A549 (cell line): ENCODE measurements around the gene HDAC7. TPM values are rescaled to one million over a fixed set of nuclear protein-coding genes. Genes with fewer than 3 reads are reported as not detected.

Source experiments
- ATAC-seq, 2 experiments: fragments of 200-7000 bp in 1 of 2; fragments of >200 bp in 1 of 2; cut with Nextera tagmentation in 1 of 2; cut with Tn5 transposase in 1 of 2; 3 replicates each; pipeline versions ENCODE4 v1.8.0 to v1.9.1; 2018 to 2020; ENCODE audit warnings: mild to moderate bottlenecking in 1 of 2, moderate library complexity in 1 of 2
- CTCF ChIA-PET: fragments of 300-600 bp; sonication (Branson Sonifier 250); formaldehyde crosslinking; extraction: SDS; loops from one replicate; lab custom pipeline; 2021; ENCODE audit warnings: antibody characterized with exemption, inconsistent platforms; lab: Yijun Ruan, JAX
- POLR2A ChIA-PET: fragments of 350-600 bp; formaldehyde crosslinking; extraction: SDS; loops from one replicate; lab custom pipeline; 2021; ENCODE audit warnings: antibody characterized with exemption, inconsistent platforms; lab: Yijun Ruan, JAX
- DNase-seq, 2 experiments: peaks; one replicate each; pipeline versions ENCODE4 v3.0.0 to v3.0.0-alpha.2; 2011 to 2016; ENCODE audit warnings: low read depth in 1 of 2, low spot score in 1 of 2
- FAIRE-seq: peaks from 2 replicates; lab custom pipeline; 2011; peaks lifted over from hg19 to GRCh38; lab: Jason Lieb, UNC
- H3K27ac ChIP-seq, 2 experiments: fragments of >200 bp; sonication (Bioruptor Twin); formaldehyde crosslinking; 3 replicates each; pipeline ENCODE4 v1.5.1; 2016 to 2017
- H3K4me1 ChIP-seq: fragments of >200 bp; sonication (Bioruptor Twin); formaldehyde crosslinking; 3 replicates; pipeline ENCODE4 v1.6.1; 2016
- H3K4me2 ChIP-seq: fragments of >200 bp; sonication (Bioruptor Twin); formaldehyde crosslinking; 3 replicates; pipeline ENCODE4 v1.6.1; 2016
- H3K4me3 ChIP-seq: fragments of >200 bp; sonication (Bioruptor Twin); formaldehyde crosslinking; 3 replicates; pipeline ENCODE4 v1.5.1; 2016
- H3K9me3 ChIP-seq: fragments of >200 bp; sonication (Bioruptor Twin); formaldehyde crosslinking; 3 replicates; pipeline ENCODE4 v1.6.1; 2016
- BHLHE40 ChIP-seq: IDR thresholded peaks from 2 replicates; pipeline ENCODE4 v1.6.1; 2012; ENCODE audit warnings: low read depth, low read length, inconsistent platforms
- ELK1 ChIP-seq: fragments of 150-350 bp; IDR thresholded peaks from 2 replicates; pipeline ENCODE4 v1.6.1; 2014; ENCODE audit warnings: low read depth, mild to moderate bottlenecking, low read length
- ESRRA ChIP-seq: fragments of 150-350 bp; IDR thresholded peaks from 2 replicates; pipeline ENCODE4 v1.6.1; 2014; ENCODE audit warnings: mild to moderate bottlenecking, low read length, borderline replicate concordance
- FOSB ChIP-seq: fragments of 250-450 bp; sonication (Bioruptor Pico); IDR thresholded peaks from 2 replicates; pipeline ENCODE4 v1.5.0; 2020; ENCODE audit warnings: mild to moderate bottlenecking, moderate library complexity
- FOXS1 ChIP-seq: fragments of 250-450 bp; sonication (Bioruptor Pico); IDR thresholded peaks from 2 replicates; pipeline ENCODE4 v1.5.0; 2020; ENCODE audit warnings: mild to moderate bottlenecking, moderate library complexity
- GATA3 ChIP-seq: IDR thresholded peaks from 2 replicates; pipeline ENCODE4 v1.6.1; 2012; ENCODE audit warnings: borderline replicate concordance
- HEYL ChIP-seq: fragments of 250-450 bp; sonication (Bioruptor Pico); IDR thresholded peaks from 2 replicates; pipeline ENCODE4 v1.8.0; 2021; ENCODE audit warnings: mild to moderate bottlenecking, moderate library complexity
- HOXB5 ChIP-seq: fragments of 250-450 bp; sonication (Bioruptor Pico); IDR thresholded peaks from 2 replicates; pipeline ENCODE4 v1.5.0; 2020; ENCODE audit warnings: mild to moderate bottlenecking, moderate library complexity
- JUNB ChIP-seq: fragments of >200 bp; sonication (Bioruptor Twin); formaldehyde crosslinking; IDR thresholded peaks from 2 replicates; pipeline ENCODE4 v1.6.1; 2016
- KDM5A ChIP-seq: fragments of 200-600 bp; sonication (generic); IDR thresholded peaks from 2 replicates; pipeline ENCODE4 v1.6.1; 2016; ENCODE audit warnings: antibody characterized with exemption, mild to moderate bottlenecking
- MAFK ChIP-seq: fragments of 450-650 bp; IDR thresholded peaks from 2 replicates; pipeline ENCODE4 v1.6.1; 2014; ENCODE audit not compliant: partially characterized antibody
- MAX ChIP-seq: IDR thresholded peaks from 2 replicates; pipeline ENCODE4 v1.6.1; 2012
- MAZ ChIP-seq: fragments of 150-350 bp; IDR thresholded peaks from 2 replicates; pipeline ENCODE4 v1.6.1; 2014; ENCODE audit warnings: antibody characterized with exemption, low read depth, low read length, borderline replicate concordance
- MYC ChIP-seq: IDR thresholded peaks from 2 replicates; pipeline ENCODE4 v1.6.1; 2012; ENCODE audit warnings: mild to moderate bottlenecking, inconsistent platforms, low read length, improper control_type of control experiment, borderline replicate concordance
- NFE2L2 ChIP-seq: fragments of 150-350 bp; conservative IDR thresholded peaks from 2 replicates; pipeline ENCODE4 v1.6.1; 2014; ENCODE audit warnings: low read length
- NPAS2 ChIP-seq: fragments of 250-450 bp; sonication (Bioruptor Pico); IDR thresholded peaks from 2 replicates; pipeline ENCODE4 v1.8.0; 2022; ENCODE audit warnings: mild to moderate bottlenecking, moderate library complexity, borderline replicate concordance
- PHF8 ChIP-seq: fragments of 200-600 bp; sonication (generic); IDR thresholded peaks from 2 replicates; pipeline ENCODE4 v1.6.1; 2016; ENCODE audit warnings: low read depth, mild to moderate bottlenecking, antibody characterized with exemption, moderate library complexity, borderline replicate concordance
- RARB ChIP-seq: fragments of 250-450 bp; sonication (Bioruptor Pico); IDR thresholded peaks from 2 replicates; pipeline ENCODE4 v1.8.0; 2021; ENCODE audit warnings: mild to moderate bottlenecking, moderate library complexity
- RNF2 ChIP-seq: fragments of 200-600 bp; sonication (generic); IDR thresholded peaks from 2 replicates; pipeline ENCODE4 v1.6.1; 2016; ENCODE audit warnings: low read depth, mild to moderate bottlenecking, antibody characterized with exemption, moderate library complexity, borderline replicate concordance
- ZC3H11A ChIP-seq: fragments of 450-650 bp; IDR thresholded peaks from 2 replicates; pipeline ENCODE4 v1.6.1; 2014; ENCODE audit warnings: antibody characterized with exemption, mild to moderate bottlenecking
- ZFP36 ChIP-seq: fragments of 450-650 bp; IDR thresholded peaks from 2 replicates; pipeline ENCODE4 v1.6.1; 2014; ENCODE audit warnings: borderline replicate concordance; ENCODE audit not compliant: partially characterized antibody
- WGBS: methylation state at CpG from one replicate; pipeline ENCODE4 v1.1.6; 2017; ENCODE audit errors: missing lambda C conversion rate; 5-methylcytosine and 5-hydroxymethylcytosine counted together
- polyA plus RNA-seq, 4 experiments: library from polyadenylated mRNA; depleted of rRNA in 3 of 4; stranded (reverse); fragments of >200 nt; fragmentation: RNase III in 1 of 4; extraction: RNeasy Plus Mini Kit Qiagen cat#74134 plus additional on column Dnase treatment in 1 of 4; gene quantifications; 2 replicates in 3 of 4; 3 replicates in 1 of 4; pipeline ENCODE4 v1.2.3, GENCODE V29; 2011 to 2017
- TF ChIP-seq, protein P1 (sequence below): fragments of 250-450 bp; sonication (Bioruptor Pico); IDR thresholded peaks from 2 replicates; pipeline ENCODE4 v1.5.0; 2020; ENCODE audit warnings: low read depth, mild to moderate bottlenecking, moderate library complexity
- TF ChIP-seq, protein P2 (sequence below): IDR thresholded peaks from 2 replicates; pipeline ENCODE4 v1.6.1; 2012; ENCODE audit warnings: low read depth, borderline replicate concordance

Gene HDAC7
- polyA plus RNA-seq, 2 of the 4 experiments (the other 2 are of a cell fraction) = 17.2 to 36.0 TPM

DNA sequence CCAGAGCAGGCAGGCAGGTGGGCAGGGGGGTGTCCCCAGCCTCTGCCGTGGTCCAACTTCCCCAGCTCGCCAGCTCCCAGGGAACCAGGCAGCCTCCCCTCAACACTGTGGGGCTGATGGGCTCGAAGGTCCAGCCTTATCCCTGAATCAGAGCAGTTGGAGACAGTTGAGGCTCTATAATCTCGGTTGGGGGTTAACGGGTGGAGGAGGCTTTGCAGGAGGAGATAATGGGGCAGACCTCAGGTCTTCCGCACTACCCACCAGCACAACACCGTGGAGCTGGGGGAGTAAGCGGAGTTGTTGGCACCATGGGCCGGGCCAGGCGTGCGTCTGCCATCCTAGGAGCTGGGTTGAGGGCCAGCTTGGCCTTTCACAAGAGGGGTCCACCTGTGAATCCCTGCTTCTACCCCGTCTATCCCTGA lies 13.9 kb upstream of the HDAC7 start:
- peak overlapping the region in 1 of 2 experiments; percentile 31; a peak in 1 of 6 replicates for H3K27ac ChIP-seq
- 84% methylated on average over 12 of the region's 12 CpGs for WGBS
- FAIRE-seq (no peak), ATAC-seq (no peak), DNase-seq (no peak)
- peaks cover 14% of the 10 kb centered on the region for H3K4me1 ChIP-seq
- POLR2A ChIA-PET = interaction anchor here (1.7 kb wide), 1 partner anchor 13 kb away, joined by 6 read pairs; no protein-coding TSS in a partner anchor
- no peak overlapping the region for H3K4me2 ChIP-seq
- H3K9me3 ChIP-seq = no peaks in the 10 kb centered on the region
- TF ChIP-seq JUNB (no peak), NFE2L2 (no peak), HOXB5 (no peak), FOSB (CRISPR knock-in tag) (no peak), ZC3H11A (no peak), ESRRA (no peak), MAX (no peak), GATA3 (no peak), ELK1 (no peak), HEYL (CRISPR knock-in tag) (no peak), FOXS1 (CRISPR knock-in tag) (no peak), KDM5A (no peak), RARB (CRISPR knock-in tag) (no peak), PHF8 (no peak), NPAS2 (CRISPR knock-in tag) (no peak), RNF2 (no peak), MAZ (no peak)
- TF ChIP-seq, protein P1, sequence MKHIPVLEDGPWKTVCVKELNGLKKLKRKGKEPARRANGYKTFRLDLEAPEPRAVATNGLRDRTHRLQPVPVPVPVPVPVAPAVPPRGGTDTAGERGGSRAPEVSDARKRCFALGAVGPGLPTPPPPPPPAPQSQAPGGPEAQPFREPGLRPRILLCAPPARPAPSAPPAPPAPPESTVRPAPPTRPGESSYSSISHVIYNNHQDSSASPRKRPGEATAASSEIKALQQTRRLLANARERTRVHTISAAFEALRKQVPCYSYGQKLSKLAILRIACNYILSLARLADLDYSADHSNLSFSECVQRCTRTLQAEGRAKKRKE = no peak
- CTCF ChIA-PET = interaction anchor here (0.6 to 31.0 kb wide), 9 partner anchors 9 to 1340 kb away, joined by 3 to 1532 read pairs (median 4); partner anchors contain the start of genes HDAC7, RAPGEF3, RPAP3 and SLC48A1
- no peak overlapping the region for H3K4me3 ChIP-seq

DNA sequence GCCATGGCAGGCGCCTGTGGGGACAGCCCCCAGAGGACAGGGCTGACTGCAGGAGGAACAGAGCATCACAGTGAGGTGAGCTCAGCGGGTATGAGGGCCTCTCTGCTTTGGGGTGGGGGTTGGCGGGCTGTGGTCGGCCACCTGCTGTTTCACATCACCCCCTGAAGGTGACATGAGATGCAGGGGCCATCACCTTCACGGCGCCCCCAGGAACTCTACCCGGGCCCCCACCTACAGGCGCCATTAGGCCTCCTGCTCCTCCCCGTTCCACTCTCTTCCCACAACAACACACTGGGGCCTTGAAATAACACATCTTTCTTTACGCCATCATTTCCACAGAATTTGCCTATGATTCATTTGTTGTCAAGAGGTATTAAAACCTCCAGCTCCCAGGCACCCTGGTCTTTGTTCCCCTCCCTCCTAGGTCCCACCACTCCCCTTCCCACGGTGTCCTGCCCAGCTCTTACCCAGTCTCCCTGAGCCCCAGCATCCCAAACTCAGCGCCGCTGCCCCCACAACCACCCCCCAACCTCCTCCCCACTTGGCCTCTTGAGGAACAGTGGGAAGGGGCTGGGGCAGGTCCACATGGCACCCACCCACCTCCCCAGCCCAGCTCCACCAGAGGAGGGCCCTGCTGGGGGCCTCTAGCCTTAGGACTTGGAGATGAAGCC lies 12.7 kb upstream of the HDAC7 start:
- Histone ChIP-seq H3K4me2 (no peak overlapping the region), H3K4me3 (no peak overlapping the region), H3K4me1 (peaks cover 19% of the 10 kb centered on the region), H3K27ac (peak overlapping the region in 1 of 2 experiments; percentile 31; a peak in 1 of 6 replicates), H3K9me3 (no peaks in the 10 kb centered on the region)
- 85% methylated on average over 12 of the region's 13 CpGs for WGBS
- DNase-seq (no peak), FAIRE-seq (no peak), ATAC-seq (no peak)
- CTCF ChIA-PET = interaction anchor here (1.0 to 31.0 kb wide), 7 partner anchors 37 to 333 kb away, joined by 3 to 1532 read pairs (median 4); partner anchors contain the start of genes HDAC7, RPAP3 and SLC48A1
- TF ChIP-seq, protein P2, sequence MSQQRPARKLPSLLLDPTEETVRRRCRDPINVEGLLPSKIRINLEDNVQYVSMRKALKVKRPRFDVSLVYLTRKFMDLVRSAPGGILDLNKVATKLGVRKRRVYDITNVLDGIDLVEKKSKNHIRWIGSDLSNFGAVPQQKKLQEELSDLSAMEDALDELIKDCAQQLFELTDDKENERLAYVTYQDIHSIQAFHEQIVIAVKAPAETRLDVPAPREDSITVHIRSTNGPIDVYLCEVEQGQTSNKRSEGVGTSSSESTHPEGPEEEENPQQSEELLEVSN = no peak
- POLR2A ChIA-PET = interaction anchor here (1.7 kb wide), 1 partner anchor 12 kb away, joined by 6 read pairs; no protein-coding TSS in a partner anchor

DNA sequence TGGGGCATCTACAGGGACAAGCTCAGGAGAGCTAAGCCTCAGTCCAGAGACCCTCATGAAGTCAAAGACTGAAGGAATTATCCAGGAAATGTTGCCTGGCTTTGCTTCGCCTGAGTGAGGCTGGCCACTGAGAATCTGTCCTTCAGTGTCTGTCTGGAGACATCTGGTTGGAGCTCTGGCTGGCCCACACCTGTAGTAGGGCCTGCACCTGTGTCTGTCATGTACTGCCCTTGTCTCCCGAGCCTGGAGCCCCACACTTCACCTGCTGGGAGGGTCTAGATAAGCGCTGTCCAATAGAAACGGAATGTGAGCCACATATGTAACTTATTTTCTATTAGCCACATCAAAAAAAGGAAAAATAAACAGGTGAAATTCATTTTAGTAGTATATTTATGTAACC lies 9.9 kb upstream of the HDAC7 start:
- peaks cover 38% of the 10 kb centered on the region for H3K4me1 ChIP-seq
- 94% methylated on average over 4 of the region's 4 CpGs for WGBS
- H3K9me3 ChIP-seq = no peaks in the 10 kb centered on the region
- ATAC-seq (no peak), DNase-seq (no peak), FAIRE-seq (no peak)
- POLR2A ChIA-PET = interaction anchor here (0.9 to 3.7 kb wide), 3 partner anchors 10 to 123 kb away, joined by 3 to 28 read pairs (median 4); partner anchors contain the start of genes HDAC7 and RPAP3
- no peak overlapping the region for H3K4me3 ChIP-seq
- CTCF ChIA-PET = interaction anchor here (1.9 to 31.0 kb wide), 5 partner anchors 9 to 122 kb away, joined by 6 to 1532 read pairs (median 147); partner anchors contain the start of genes HDAC7, RPAP3 and SLC48A1
- H3K27ac ChIP-seq = peak overlapping the region; percentile 59 to 86
- TF ChIP-seq ZFP36 (no peak), NPAS2 (CRISPR knock-in tag) (no peak), BHLHE40 (no peak), HOXB5 (no peak), MAFK (no peak), MYC (no peak)
- peak overlapping the region; percentile 53 for H3K4me2 ChIP-seq
